ENCODE measurements around the gene DCBLD1. TPM values are rescaled to one million over a fixed set of nuclear protein-coding genes. Genes with fewer than 3 reads are reported as not detected.

DCBLD1 gene
- total RNA-seq, 1 donor from 2014 or later, result 0.31 TPM

- H3K4me1 Mint-ChIP-seq, result no peaks in the 10 kb centered on the region
- intact Hi-C loops (cut with micrococcal nuclease), result no loop called here
- CTCF ChIA-PET, result no interaction called here
- no peak overlapping the region for H3K4me3 Mint-ChIP-seq
- POLR2A ChIA-PET, result no interaction called here
- ATAC-seq (ENCODE audit: low read depth), result no peak
- no peak for TF ChIP-seq CTCF (IDR thresholded peaks at IDR 0.05)
- peaks cover 31% of the 10 kb centered on the region for H3K27me3 Mint-ChIP-seq
- H3K27ac Mint-ChIP-seq, result no peak overlapping the region
- DNase-seq, result no peak
- no peaks in the 10 kb centered on the region for H3K36me3 Mint-ChIP-seq (ENCODE audit: low read depth)
- H3K9me3 Mint-ChIP-seq, result no peaks in the 10 kb centered on the region
Measured at GRCh38 chr6:117469791-117470190, 12.7 kb upstream of the DCBLD1 start.

- POLR2A ChIA-PET, result no interaction called here
- Mint-ChIP-seq H3K36me3 (ENCODE audit: low read depth) (no peaks in the 10 kb centered on the region), H3K4me1 (no peaks in the 10 kb centered on the region), H3K9me3 (no peaks in the 10 kb centered on the region), H3K4me3 (no peak overlapping the region), H3K27ac (no peak overlapping the region), H3K27me3 (peaks cover 19% of the 10 kb centered on the region)
- no peak for TF ChIP-seq CTCF (IDR thresholded peaks at IDR 0.05)
- ATAC-seq (ENCODE audit: low read depth) (no peak), DNase-seq (no peak)
- intact Hi-C loops (cut with micrococcal nuclease), result no loop called here
- CTCF ChIA-PET, result no interaction called here
Measured at GRCh38 chr6:117472667-117473066, 9.8 kb upstream of the DCBLD1 start.

DNA sequence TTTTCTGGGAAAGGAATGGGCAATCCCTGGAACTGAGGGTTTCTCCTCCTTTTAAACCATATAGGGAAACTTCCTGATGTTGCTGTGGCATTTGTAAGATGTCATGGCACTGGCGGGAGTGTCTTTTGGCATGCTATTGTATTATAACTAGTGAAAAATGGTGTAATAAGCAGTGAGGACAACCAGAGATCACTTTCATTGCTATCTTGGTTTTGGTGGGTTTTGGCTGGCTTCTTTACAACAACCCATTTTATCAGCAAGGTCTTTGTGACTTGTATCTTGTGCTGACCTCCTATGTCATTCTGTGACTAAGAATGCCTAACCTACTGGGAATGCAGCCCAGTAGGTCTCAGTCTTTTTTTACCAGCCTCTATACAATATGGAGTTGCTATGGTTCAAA lies 9.1 kb upstream of the DCBLD1 start:
- Mint-ChIP-seq H3K9me3 (no peaks in the 10 kb centered on the region), H3K36me3 (ENCODE audit: low read depth) (no peaks in the 10 kb centered on the region), H3K27ac (no peak overlapping the region), H3K27me3 (peaks cover 20% of the 10 kb centered on the region), H3K4me1 (no peaks in the 10 kb centered on the region), H3K4me3 (no peak overlapping the region)
- TF ChIP-seq CTCF (IDR thresholded peaks at IDR 0.05), result no peak
- DNase-seq (no peak), ATAC-seq (ENCODE audit: low read depth) (no peak)
- intact Hi-C loops (cut with micrococcal nuclease), result no loop called here
- POLR2A ChIA-PET, result no interaction called here
- CTCF ChIA-PET, result no interaction called here

GRCh38 chr6:117477988-117478852 lies 4.3 kb upstream of the DCBLD1 start:
- Mint-ChIP-seq H3K9me3 (no peaks in the 10 kb centered on the region), H3K27ac (no peak overlapping the region), H3K27me3 (peaks cover 24% of the 10 kb centered on the region), H3K4me1 (peaks cover 12% of the 10 kb centered on the region), H3K4me3 (no peak overlapping the region), H3K36me3 (ENCODE audit: low read depth) (no peaks in the 10 kb centered on the region)
- DNase-seq (no peak), ATAC-seq (ENCODE audit: low read depth) (no peak)
- POLR2A ChIA-PET, result no interaction called here
- intact Hi-C loops (cut with micrococcal nuclease), result loop anchor here (1.0 kb wide), 1 partner anchor 78 kb away; no protein-coding TSS in a partner anchor
- CTCF ChIA-PET, result interaction anchor here (1.0 kb wide), 1 partner anchor 127 kb away, joined by 3 read pairs; no protein-coding TSS in a partner anchor
- no peak for TF ChIP-seq CTCF (IDR thresholded peaks at IDR 0.05)

DNA sequence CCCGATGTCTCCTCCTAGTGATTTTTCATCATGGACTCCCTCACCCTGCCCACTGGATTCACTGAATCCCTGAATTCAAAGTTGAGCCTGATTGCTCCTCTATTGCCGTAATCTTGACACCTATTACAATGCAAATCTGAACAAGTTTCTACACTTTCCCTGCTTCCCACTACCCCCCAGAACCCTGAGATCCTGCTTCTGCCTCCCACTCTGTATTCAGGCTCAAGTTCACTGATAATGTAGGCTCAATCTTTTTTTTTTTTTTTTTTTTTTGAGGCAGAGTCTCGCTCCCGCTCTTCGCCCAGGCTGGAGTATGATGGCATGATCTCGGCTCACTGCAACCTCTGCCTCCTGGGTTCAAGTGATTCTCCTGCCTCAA lies 3.6 kb upstream of the DCBLD1 start:
- Mint-ChIP-seq H3K9me3 (no peaks in the 10 kb centered on the region), H3K4me1 (peaks cover 17% of the 10 kb centered on the region), H3K36me3 (ENCODE audit: low read depth) (no peaks in the 10 kb centered on the region), H3K27ac (no peak overlapping the region), H3K27me3 (peaks cover 27% of the 10 kb centered on the region), H3K4me3 (no peak overlapping the region)
- ATAC-seq (ENCODE audit: low read depth) (no peak), DNase-seq (no peak)
- POLR2A ChIA-PET, result no interaction called here
- CTCF ChIA-PET, result interaction anchor here (1.0 kb wide), 1 partner anchor 126 kb away, joined by 3 read pairs; no protein-coding TSS in a partner anchor
- TF ChIP-seq CTCF (IDR thresholded peaks at IDR 0.05), result no peak
- intact Hi-C loops (cut with micrococcal nuclease), result loop anchor here (1.0 kb wide), 1 partner anchor 77 kb away; no protein-coding TSS in a partner anchor

Data from activated B cell treated with CpG ODN at 0.5 μM for 24 hours (primary cell).